T-cell (primary cell): Measurements from ENCODE around the gene SRSF12. TPM values are rescaled to one million over a fixed set of nuclear protein-coding genes. Genes with fewer than 3 reads are reported as not detected.

ENCODE experiments used
- ATAC-seq, 4 experiments: fragments of 200-7000 bp in 3 of 4; fragments of 150-1000 bp in 1 of 4; cut with Tn5 transposase; replicated peaks in 1 of 4; 1 replicate in 3 of 4; 2 replicates in 1 of 4; pipeline ENCODE4 v1.10.0; 2021; ENCODE audit warnings: moderate library complexity in 3 of 4, mild to moderate bottlenecking in 2 of 4, moderate number of reproducible peaks in 1 of 4
- CTCF ChIA-PET, 2 donors: fragments of 300-600 bp; sonication (Branson Sonifier 250); formaldehyde crosslinking; loops; one replicate each; lab custom pipeline; 2022; ENCODE audit warnings: antibody characterized with exemption in 2 of 2; lab: Charles Lee
- POLR2A ChIA-PET, 2 donors: fragments of 300-600 bp; sonication (Branson Sonifier 250); formaldehyde crosslinking; loops; one replicate each; lab custom pipeline; 2022; ENCODE audit warnings: antibody characterized with exemption in 2 of 2; lab: Charles Lee
- DNase-seq, 35 experiments: peaks; one replicate each; pipeline versions ENCODE4 v3.0.0 to v3.0.0-alpha.2; 2013 to 2023
- H3K27ac ChIP-seq: one replicate; pipeline ENCODE4 v1.5.1; 2013; ENCODE audit warnings: low read length
- H3K27me3 ChIP-seq, 2 experiments: replicated peaks in 1 of 2; 1 replicate in 1 of 2; 2 replicates in 1 of 2; pipeline versions ENCODE4 v1.6.1 to v1.7.0; 2013; ENCODE audit warnings: low read length in 1 of 2, mixed read lengths in 1 of 2; ENCODE audit not compliant: control insufficient read depth in 2 of 2, insufficient read depth in 2 of 2; ENCODE audit errors: extremely low read depth in 1 of 2
- H3K36me3 ChIP-seq, 2 donors: 1 replicate in 1 of 2; 2 replicates in 1 of 2; pipeline versions ENCODE4 v1.6.1 to v1.7.0; 2013; ENCODE audit warnings: low read length in 1 of 2; ENCODE audit not compliant: control insufficient read depth in 2 of 2, insufficient read depth in 1 of 2; ENCODE audit errors: extremely low read depth in 1 of 2
- H3K4me1 ChIP-seq, 2 experiments: 1 replicate in 1 of 2; 2 replicates in 1 of 2; pipeline versions ENCODE4 v1.6.1 to v1.7.0; 2013; ENCODE audit warnings: low read length in 2 of 2, mixed read lengths in 1 of 2; ENCODE audit not compliant: insufficient read depth in 2 of 2, control insufficient read depth in 1 of 2; ENCODE audit errors: extremely low read depth in 1 of 2
- H3K4me3 ChIP-seq, 2 donors: 1 replicate in 1 of 2; 2 replicates in 1 of 2; pipeline versions ENCODE4 v1.5.1 to v1.7.0; 2013; ENCODE audit warnings: mild to moderate bottlenecking in 2 of 2, low read length in 1 of 2, moderate library complexity in 1 of 2; ENCODE audit not compliant: control insufficient read depth in 1 of 2; ENCODE audit errors: extremely low read depth in 1 of 2
- H3K9me3 ChIP-seq: 2 replicates; pipeline ENCODE4 v1.7.0; 2013
- H3K27ac Mint-ChIP-seq, 2 donors: one replicate each; pipeline ENCODE4 v1.8.0; 2020 to 2021; ENCODE audit warnings: mild to moderate bottlenecking in 2 of 2, mixed read lengths in 2 of 2
- H3K27me3 Mint-ChIP-seq, 2 donors: one replicate each; pipeline ENCODE4 v1.8.0; 2021 to 2022; ENCODE audit warnings: mixed read lengths in 2 of 2
- H3K36me3 Mint-ChIP-seq: one replicate; pipeline ENCODE4 v1.8.0; 2021; ENCODE audit warnings: mixed read lengths
- H3K4me1 Mint-ChIP-seq, 3 donors: one replicate each; pipeline ENCODE4 v1.8.0; 2020 to 2022; ENCODE audit warnings: mixed read lengths in 3 of 3, mild to moderate bottlenecking in 1 of 3
- H3K4me3 Mint-ChIP-seq, 3 donors: one replicate each; pipeline ENCODE4 v1.8.0; 2020 to 2022; ENCODE audit warnings: mild to moderate bottlenecking in 3 of 3, mixed read lengths in 3 of 3, moderate library complexity in 3 of 3
- H3K9me3 Mint-ChIP-seq, 3 donors: one replicate each; pipeline ENCODE4 v1.8.0; 2020 to 2022; ENCODE audit warnings: mixed read lengths in 3 of 3
- WGBS: methylation state at CpG from one replicate; pipeline ENCODE4 v1.1.5; 2013; ENCODE audit warnings: missing lambda C conversion rate; ENCODE audit not compliant: insufficient coverage; 5-methylcytosine and 5-hydroxymethylcytosine counted together
- total RNA-seq, 35 experiments: library from RNA in 6 of 35; stranded (reverse) in 6 of 35; fragments of 120-200 nt in 1 of 35; gene quantifications; one replicate each; pipeline versions ENCODE4 v1.2.1 to v1.2.4 and lab custom pipeline; 2013 to 2026

The SRSF12 gene
- total RNA-seq, 5 donors from 2014 or later (not counting 1 experiment from before 2014, with no cell fraction given) = not detected

- peaks cover 0 to 18% (median 11%) of the 10 kb centered on the region in 3 donors for H3K4me1 Mint-ChIP-seq
- H3K27ac Mint-ChIP-seq = no peak overlapping the region
- DNase-seq (no peak), ATAC-seq (peak in 1 of 4 experiments; percentile 72)
- H3K27ac ChIP-seq = no peak overlapping the region
- H3K27me3 ChIP-seq = peaks cover 0 to 5% of the 10 kb centered on the region in 2 experiments
- no CpG with 5 or more reads among the region's 4 CpGs for WGBS
- ChIA-PET CTCF (interaction anchor here in 1 of 2 donors (0.6 to 0.7 kb wide), 2 partner anchors 74 to 168 kb away, joined by 3 read pairs; no protein-coding TSS in a partner anchor), POLR2A (interaction anchor here (0.5 to 2.2 kb wide), 3 partner anchors 12 to 44 kb away, joined by 3 to 5 read pairs (median 4); no protein-coding TSS in a partner anchor)
- no peaks in the 10 kb centered on the region for H3K36me3 Mint-ChIP-seq
- no peak overlapping the region for H3K4me3 ChIP-seq
- H3K4me3 Mint-ChIP-seq = peak overlapping the region in 1 of 3 donors; percentile 8
- peaks cover 2 to 6% of the 10 kb centered on the region in 2 experiments for H3K4me1 ChIP-seq
- no peaks in the 10 kb centered on the region for H3K9me3 ChIP-seq
- no peaks in the 10 kb centered on the region for H3K36me3 ChIP-seq
- H3K9me3 Mint-ChIP-seq = no peaks in the 10 kb centered on the region
- peaks cover 1 to 3% of the 10 kb centered on the region in 2 donors for H3K27me3 Mint-ChIP-seq
Measured at GRCh38 chr6:89073014-89073620, 44.8 kb downstream of the SRSF12 start.

GRCh38 chr6:89071036-89071435 lies 46.8 kb downstream of the SRSF12 start:
- Mint-ChIP-seq H3K36me3 (no peaks in the 10 kb centered on the region), H3K27ac (no peak overlapping the region), H3K9me3 (no peaks in the 10 kb centered on the region), H3K4me1 (peaks cover 0 to 18% (median 5%) of the 10 kb centered on the region in 3 donors), H3K27me3 (peaks cover 5 to 11% of the 10 kb centered on the region in 2 donors), H3K4me3 (no peak overlapping the region)
- Histone ChIP-seq H3K4me1 (peaks cover 0 to 6% of the 10 kb centered on the region in 2 experiments), H3K9me3 (no peaks in the 10 kb centered on the region), H3K4me3 (no peak overlapping the region), H3K27ac (no peak overlapping the region), H3K27me3 (peaks cover 0 to 8% of the 10 kb centered on the region in 2 experiments), H3K36me3 (no peaks in the 10 kb centered on the region)
- DNase-seq = no peak
- ATAC-seq = no peak
- ChIA-PET CTCF (interaction anchor here in 1 of 2 donors (1.0 kb wide), 1 partner anchor 9 kb away, joined by 3 read pairs; the partner anchor contains the start of gene PNRC1), POLR2A (interaction anchor here (0.5 to 1.3 kb wide), 4 partner anchors 9 to 97 kb away, joined by 3 to 8 read pairs (median 4); partner anchors contain the start of gene PNRC1 (in 1 of the 2))

- Histone ChIP-seq H3K9me3 (no peaks in the 10 kb centered on the region), H3K36me3 (no peaks in the 10 kb centered on the region), H3K4me3 (no peak overlapping the region), H3K4me1 (peaks cover 0 to 6% of the 10 kb centered on the region in 2 experiments), H3K27ac (no peak overlapping the region), H3K27me3 (peaks cover 0 to 8% of the 10 kb centered on the region in 2 experiments)
- WGBS = 93% methylated on average over 6 of the region's 10 CpGs
- no peak for DNase-seq
- Mint-ChIP-seq H3K4me3 (no peak overlapping the region), H3K27ac (no peak overlapping the region), H3K27me3 (peaks cover 5 to 12% of the 10 kb centered on the region in 2 donors), H3K4me1 (peaks cover 0 to 18% (median 5%) of the 10 kb centered on the region in 3 donors), H3K9me3 (no peaks in the 10 kb centered on the region), H3K36me3 (no peaks in the 10 kb centered on the region)
- ATAC-seq = no peak
- POLR2A ChIA-PET = interaction anchor here in 1 of 2 donors (0.6 kb wide), 1 partner anchor 78 kb away, joined by 3 read pairs; no protein-coding TSS in a partner anchor
- CTCF ChIA-PET = interaction anchor here in 1 of 2 donors (0.6 kb wide), 1 partner anchor 81 kb away, joined by 4 read pairs; no protein-coding TSS in a partner anchor
Measured at GRCh38 chr6:89069536-89070163, 48.2 kb downstream of the SRSF12 start.

DNA sequence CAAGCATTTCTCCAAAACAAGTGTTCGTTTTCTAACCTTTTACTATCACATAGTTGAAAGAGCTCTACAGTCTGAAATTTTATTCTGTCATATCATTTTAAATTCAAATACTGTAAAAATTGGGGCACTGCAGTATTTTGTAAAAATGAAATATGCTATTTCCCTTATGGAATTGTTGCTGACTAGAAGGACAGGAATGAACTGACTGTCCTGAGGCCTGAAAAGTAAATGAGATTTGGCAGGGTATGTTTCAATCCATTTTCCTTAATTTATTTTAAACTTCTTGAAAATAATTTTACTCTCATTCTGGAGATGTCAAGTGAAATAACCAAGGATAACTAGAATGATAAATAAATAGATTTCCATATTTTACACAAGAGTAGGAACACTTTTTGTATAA lies 49.2 kb downstream of the SRSF12 start:
- H3K27ac ChIP-seq = no peak overlapping the region
- no peaks in the 10 kb centered on the region for H3K36me3 ChIP-seq
- H3K27me3 ChIP-seq = peaks cover 0 to 8% of the 10 kb centered on the region in 2 experiments
- H3K9me3 Mint-ChIP-seq = no peaks in the 10 kb centered on the region
- no CpG with 5 or more reads among the region's 1 CpG for WGBS
- H3K4me3 Mint-ChIP-seq = no peak overlapping the region
- DNase-seq (no peak), ATAC-seq (no peak)
- H3K4me3 ChIP-seq = no peak overlapping the region
- CTCF ChIA-PET = interaction anchor here in 1 of 2 donors (0.6 kb wide), 1 partner anchor 82 kb away, joined by 4 read pairs; no protein-coding TSS in a partner anchor
- H3K27me3 Mint-ChIP-seq = peaks cover 5 to 12% of the 10 kb centered on the region in 2 donors
- POLR2A ChIA-PET = no interaction called here
- no peak overlapping the region for H3K27ac Mint-ChIP-seq
- peaks cover 0 to 16% (median 5%) of the 10 kb centered on the region in 3 donors for H3K4me1 Mint-ChIP-seq
- H3K4me1 ChIP-seq = peaks cover 0 to 5% of the 10 kb centered on the region in 2 experiments
- no peaks in the 10 kb centered on the region for H3K9me3 ChIP-seq
- no peaks in the 10 kb centered on the region for H3K36me3 Mint-ChIP-seq

- Histone ChIP-seq H3K4me1 (peaks cover 0 to 2% of the 10 kb centered on the region in 2 experiments), H3K36me3 (no peaks in the 10 kb centered on the region), H3K4me3 (no peak overlapping the region), H3K27me3 (peaks cover 0 to 8% of the 10 kb centered on the region in 2 experiments), H3K9me3 (no peaks in the 10 kb centered on the region), H3K27ac (no peak overlapping the region)
- ATAC-seq = no peak
- CTCF ChIA-PET = no interaction called here
- no peaks in the 10 kb centered on the region for H3K9me3 Mint-ChIP-seq
- peaks cover 5 to 12% of the 10 kb centered on the region in 2 donors for H3K27me3 Mint-ChIP-seq
- no peak overlapping the region for H3K27ac Mint-ChIP-seq
- peaks cover 0 to 7% (median 0%) of the 10 kb centered on the region in 3 donors for H3K4me1 Mint-ChIP-seq
- H3K4me3 Mint-ChIP-seq = no peak overlapping the region
- POLR2A ChIA-PET = interaction anchor here in 1 of 2 donors (1.4 kb wide), 1 partner anchor 13 kb away, joined by 6 read pairs; the partner anchor contains the start of gene PNRC1
- no peak for DNase-seq
- no peaks in the 10 kb centered on the region for H3K36me3 Mint-ChIP-seq
Measured at GRCh38 chr6:89067796-89068195, 50.1 kb downstream of the SRSF12 start.
